ENCODE data around the gene RPL18. TPM values are rescaled to one million over a fixed set of nuclear protein-coding genes. Genes with fewer than 3 reads are reported as not detected.

The RPL18 gene
- total RNA-seq, 1 donor from 2014 or later = 3,293 TPM

GRCh38 chr19:48603001-48603400, 16.0 kb downstream of the RPL18 start:
- TF ChIP-seq CTCF (IDR thresholded peaks at IDR 0.05; ENCODE audit: insufficient read depth, low read length, poor library complexity, severe bottlenecking) = no peak
- no peak for DNase-seq (ENCODE audit: low read depth)

GRCh38 chr19:48600679-48601417, 18.1 kb downstream of the RPL18 start:
- TF ChIP-seq CTCF (IDR thresholded peaks at IDR 0.05; ENCODE audit: insufficient read depth, low read length, poor library complexity, severe bottlenecking) = no peak
- H3K4me3 ChIP-seq (ENCODE audit: low read depth, low read length) = no peak overlapping the region
- no peak for DNase-seq (ENCODE audit: low read depth)
- no peaks in the 10 kb centered on the region for H3K36me3 ChIP-seq (ENCODE audit: control insufficient read depth, insufficient read depth, low read length)
- peaks cover 11% of the 10 kb centered on the region for H3K27me3 ChIP-seq (ENCODE audit: control insufficient read depth, insufficient read depth, low read length)

More at GRCh38 chr19:48603001-48603400, 16.0 kb downstream of the RPL18 start:
- no peak overlapping the region for H3K4me3 ChIP-seq (ENCODE audit: low read depth, low read length)
- H3K36me3 ChIP-seq (ENCODE audit: control insufficient read depth, insufficient read depth, low read length) = no peaks in the 10 kb centered on the region
- H3K27me3 ChIP-seq (ENCODE audit: control insufficient read depth, insufficient read depth, low read length) = peaks cover 10% of the 10 kb centered on the region

DNA sequence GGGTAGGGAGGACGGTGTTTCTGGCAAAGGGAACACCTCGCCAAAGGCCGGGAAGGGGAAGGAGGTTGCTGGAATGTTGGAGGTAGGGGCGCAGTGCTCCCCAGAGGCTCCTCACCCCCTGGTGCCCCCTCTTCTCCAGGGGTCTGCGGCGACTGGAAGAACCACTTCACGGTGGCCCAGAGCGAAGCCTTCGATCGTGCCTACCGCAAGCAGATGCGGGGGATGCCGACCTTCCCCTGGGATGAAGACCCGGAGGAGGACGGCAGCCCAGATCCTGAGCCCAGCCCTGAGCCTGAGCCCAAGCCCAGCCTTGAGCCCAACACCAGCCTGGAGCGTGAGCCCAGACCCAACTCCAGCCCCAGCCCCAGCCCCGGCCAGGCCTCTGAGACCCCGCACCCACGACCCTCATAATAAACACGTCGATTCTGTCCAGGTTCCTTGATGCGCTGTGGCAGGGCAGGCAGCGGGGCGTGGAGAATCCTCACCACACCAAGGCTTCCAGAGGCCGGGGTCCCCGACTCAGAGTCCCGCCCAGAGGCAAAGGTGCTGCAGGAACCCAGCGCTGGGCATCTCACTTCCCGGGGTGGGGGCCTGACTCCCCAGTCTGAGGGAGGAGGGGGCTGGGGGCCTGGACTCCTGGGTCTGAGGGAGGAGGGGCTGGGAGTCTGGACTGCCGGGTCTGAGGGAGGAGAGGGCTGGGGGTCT, 19.8 kb downstream of the RPL18 start:
- H3K36me3 ChIP-seq (ENCODE audit: control insufficient read depth, insufficient read depth, low read length) = no peaks in the 10 kb centered on the region
- no peak for TF ChIP-seq CTCF (IDR thresholded peaks at IDR 0.05; ENCODE audit: insufficient read depth, low read length, poor library complexity, severe bottlenecking)
- H3K27me3 ChIP-seq (ENCODE audit: control insufficient read depth, insufficient read depth, low read length) = peaks cover 11% of the 10 kb centered on the region
- no peak for DNase-seq (ENCODE audit: low read depth)
- no peak overlapping the region for H3K4me3 ChIP-seq (ENCODE audit: low read depth, low read length)

DNA sequence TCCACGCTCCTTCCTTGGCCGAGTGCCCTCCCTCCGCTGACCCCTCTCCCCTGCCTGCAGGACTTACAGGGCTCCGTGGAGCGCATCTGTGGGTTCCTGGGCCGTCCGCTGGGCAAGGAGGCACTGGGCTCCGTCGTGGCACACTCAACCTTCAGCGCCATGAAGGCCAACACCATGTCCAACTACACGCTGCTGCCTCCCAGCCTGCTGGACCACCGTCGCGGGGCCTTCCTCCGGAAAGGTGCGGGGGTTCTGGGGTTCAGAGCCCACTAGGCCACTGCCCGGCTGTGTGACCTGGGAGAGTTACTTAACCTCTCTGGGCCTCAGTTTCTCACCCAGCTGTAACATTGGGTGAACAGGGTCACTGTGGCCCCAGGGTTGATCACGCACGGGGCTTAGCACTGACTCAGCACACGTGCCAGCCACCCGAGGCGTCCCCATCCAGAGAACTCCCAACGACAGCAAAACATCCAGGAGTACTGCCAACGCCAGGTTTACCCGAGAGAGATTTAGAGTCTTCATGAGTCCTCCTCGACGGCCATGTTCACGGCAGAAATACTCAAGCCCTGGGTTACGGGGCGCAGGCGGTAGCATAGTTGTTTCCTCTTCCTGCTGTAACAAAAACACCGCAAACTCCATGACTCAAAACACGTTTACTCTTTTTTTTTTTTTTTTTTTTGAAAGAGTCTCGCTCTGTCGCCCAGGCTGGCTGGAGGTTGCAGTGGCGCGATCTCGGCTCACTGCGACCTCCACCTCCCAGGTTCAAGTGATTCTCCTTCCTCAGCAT, 22.1 kb downstream of the RPL18 start:
- H3K4me3 ChIP-seq (ENCODE audit: low read depth, low read length) = no peak overlapping the region
- no peak for DNase-seq (ENCODE audit: low read depth)
- peaks cover 11% of the 10 kb centered on the region for H3K27me3 ChIP-seq (ENCODE audit: control insufficient read depth, insufficient read depth, low read length)
- no peak for TF ChIP-seq CTCF (IDR thresholded peaks at IDR 0.05; ENCODE audit: insufficient read depth, low read length, poor library complexity, severe bottlenecking)
- no peaks in the 10 kb centered on the region for H3K36me3 ChIP-seq (ENCODE audit: control insufficient read depth, insufficient read depth, low read length)

GRCh38 chr19:48596237-48596636, 22.7 kb downstream of the RPL18 start:
- no peak for TF ChIP-seq CTCF (IDR thresholded peaks at IDR 0.05; ENCODE audit: insufficient read depth, low read length, poor library complexity, severe bottlenecking)
- DNase-seq (ENCODE audit: low read depth) = no peak
- H3K27me3 ChIP-seq (ENCODE audit: control insufficient read depth, insufficient read depth, low read length) = peaks cover 11% of the 10 kb centered on the region
- no peaks in the 10 kb centered on the region for H3K36me3 ChIP-seq (ENCODE audit: control insufficient read depth, insufficient read depth, low read length)
- no peak overlapping the region for H3K4me3 ChIP-seq (ENCODE audit: low read depth, low read length)

Data from kidney epithelial cell (primary cell).